ENCODE results near the gene CASKIN1. TPM values are rescaled to one million over a fixed set of nuclear protein-coding genes. Genes with fewer than 3 reads are reported as not detected.
"Not testable (repeated sequence)": the region's sequence is repeated elsewhere in the genome, so short reads cannot be mapped to it uniquely, and the experiment has no call there.

CASKIN1 gene
- total RNA-seq (not detected), polyA plus RNA-seq (not detected)

- intact Hi-C loops (cut with micrococcal nuclease): no loop called here
- POLR2A ChIA-PET (ENCODE audit: partially characterized antibody): interaction anchor here (1.5 to 3.6 kb wide), 3 partner anchors 8 to 55 kb away, joined by 3 to 29 read pairs (median 24); partner anchors contain the start of genes ECI1, MLST8 and PGP
- peaks cover 2 to 13% (median 7%) of the 10 kb centered on the region in 4 donors for H3K4me1 Mint-ChIP-seq
Measured at GRCh38 chr16:2196162-2196980, at the start of gene CASKIN1. TSS of gene CASKIN1 (minus strand) at chr16:2196605. CDS start at chr16:2196432, 173 bp downstream.

GRCh38 chr16:2244926-2245795, 48.8 kb upstream of the CASKIN1 start:
- no peaks in the 10 kb centered on the region for H3K27me3 Mint-ChIP-seq
- H3K36me3 Mint-ChIP-seq: peaks cover 5 to 16% of the 10 kb centered on the region in 2 donors
- Histone ChIP-seq H3K4me1 (ENCODE audit: insufficient read depth, low read length) (peaks cover 3% of the 10 kb centered on the region), H3K27me3 (ENCODE audit: insufficient read depth, low read length) (no peaks in the 10 kb centered on the region), H3K9me3 (ENCODE audit: control insufficient read depth in 1 of 2, low read length in 2 of 2) (no peaks in the 10 kb centered on the region), H3K4me3 (ENCODE audit: low read length in 2 of 2) (no peak overlapping the region), H3K36me3 (ENCODE audit: insufficient read depth, low read length) (peaks cover 21% of the 10 kb centered on the region), H3K27ac (ENCODE audit: low read depth, low read length) (no peak overlapping the region)
- no peak overlapping the region for H3K4me3 Mint-ChIP-seq
- no peak overlapping the region for H3K27ac Mint-ChIP-seq
- intact Hi-C loops (cut with micrococcal nuclease): no loop called here
- DNase-seq: no peak
- peaks cover 0 to 2% (median 0%) of the 10 kb centered on the region in 4 donors for H3K4me1 Mint-ChIP-seq
- no peaks in the 10 kb centered on the region for H3K9me3 Mint-ChIP-seq
- ChIA-PET CTCF (ENCODE audit: partially characterized antibody) (no interaction called here), POLR2A (ENCODE audit: partially characterized antibody) (no interaction called here)

More at GRCh38 chr16:2196162-2196980, at the start of gene CASKIN1:
- peaks cover 17 to 19% of the 10 kb centered on the region in 2 donors for H3K27me3 Mint-ChIP-seq
- peak within 1 kb of the TSS in 7 of 8 donors; percentile 40 to 62 (median 44) for H3K4me3 Mint-ChIP-seq
- Histone ChIP-seq H3K36me3 (ENCODE audit: insufficient read depth, low read length) (no peaks in the 10 kb centered on the region), H3K4me3 (ENCODE audit: low read length in 2 of 2) (peak within 1 kb of the TSS in 1 of 2 donors; percentile 31), H3K9me3 (ENCODE audit: control insufficient read depth in 1 of 2, low read length in 2 of 2) (no peaks in the 10 kb centered on the region), H3K27ac (ENCODE audit: low read depth, low read length) (no peak within 1 kb of the TSS), H3K4me1 (ENCODE audit: insufficient read depth, low read length) (peaks cover 11% of the 10 kb centered on the region), H3K27me3 (ENCODE audit: insufficient read depth, low read length) (peaks cover 30% of the 10 kb centered on the region)
- CTCF ChIA-PET (ENCODE audit: partially characterized antibody): interaction anchor here (1.8 to 3.3 kb wide), 2 partner anchors 29 to 55 kb away, joined by 6 to 42 read pairs; partner anchors contain the start of gene ECI1
- H3K9me3 Mint-ChIP-seq: no peaks in the 10 kb centered on the region
- H3K36me3 Mint-ChIP-seq: no peaks in the 10 kb centered on the region
- no peak for DNase-seq
- H3K27ac Mint-ChIP-seq: no peak within 1 kb of the TSS

- no peak overlapping the region for H3K27ac Mint-ChIP-seq
- peaks cover 5 to 18% of the 10 kb centered on the region in 2 donors for H3K36me3 Mint-ChIP-seq
- CTCF ChIA-PET (ENCODE audit: partially characterized antibody): no interaction called here
- no peaks in the 10 kb centered on the region for H3K9me3 ChIP-seq (ENCODE audit: control insufficient read depth in 1 of 2, low read length in 2 of 2)
- no peaks in the 10 kb centered on the region for H3K9me3 Mint-ChIP-seq
- H3K27me3 ChIP-seq (ENCODE audit: insufficient read depth, low read length): no peaks in the 10 kb centered on the region
- H3K36me3 ChIP-seq (ENCODE audit: insufficient read depth, low read length): peaks cover 21% of the 10 kb centered on the region
- peaks cover 0 to 2% (median 0%) of the 10 kb centered on the region in 4 donors for H3K4me1 Mint-ChIP-seq
- intact Hi-C loops (cut with micrococcal nuclease): no loop called here
- no peak for DNase-seq
- H3K4me3 ChIP-seq (ENCODE audit: low read length in 2 of 2): no peak overlapping the region
- no peak overlapping the region for H3K4me3 Mint-ChIP-seq
- H3K27me3 Mint-ChIP-seq: no peaks in the 10 kb centered on the region
- no peaks in the 10 kb centered on the region for H3K4me1 ChIP-seq (ENCODE audit: insufficient read depth, low read length)
- H3K27ac ChIP-seq (ENCODE audit: low read depth, low read length): no peak overlapping the region
- POLR2A ChIA-PET (ENCODE audit: partially characterized antibody): no interaction called here
Measured at GRCh38 chr16:2244301-2244700, 47.9 kb upstream of the CASKIN1 start.

GRCh38 chr16:2243781-2244180, 47.4 kb upstream of the CASKIN1 start:
- Mint-ChIP-seq H3K4me3 (no peak overlapping the region), H3K27ac (peak overlapping the region in 1 of 7 donors; percentile 10), H3K27me3 (no peaks in the 10 kb centered on the region), H3K9me3 (no peaks in the 10 kb centered on the region), H3K4me1 (peaks cover 0 to 2% (median 0%) of the 10 kb centered on the region in 4 donors), H3K36me3 (peaks cover 5 to 18% of the 10 kb centered on the region in 2 donors)
- Histone ChIP-seq H3K27me3 (ENCODE audit: insufficient read depth, low read length) (no peaks in the 10 kb centered on the region), H3K9me3 (ENCODE audit: control insufficient read depth in 1 of 2, low read length in 2 of 2) (no peaks in the 10 kb centered on the region), H3K4me3 (ENCODE audit: low read length in 2 of 2) (no peak overlapping the region), H3K4me1 (ENCODE audit: insufficient read depth, low read length) (no peaks in the 10 kb centered on the region), H3K36me3 (ENCODE audit: insufficient read depth, low read length) (peaks cover 21% of the 10 kb centered on the region), H3K27ac (ENCODE audit: low read depth, low read length) (no peak overlapping the region)
- POLR2A ChIA-PET (ENCODE audit: partially characterized antibody): no interaction called here
- intact Hi-C loops (cut with micrococcal nuclease): no loop called here
- DNase-seq: no peak
- CTCF ChIA-PET (ENCODE audit: partially characterized antibody): no interaction called here

- Histone ChIP-seq H3K9me3 (ENCODE audit: control insufficient read depth in 1 of 2, low read length in 2 of 2) (no peaks in the 10 kb centered on the region), H3K4me3 (ENCODE audit: low read length in 2 of 2) (no peak overlapping the region), H3K27ac (ENCODE audit: low read depth, low read length) (no peak overlapping the region), H3K27me3 (ENCODE audit: insufficient read depth, low read length) (no peaks in the 10 kb centered on the region), H3K36me3 (ENCODE audit: insufficient read depth, low read length) (peaks cover 21% of the 10 kb centered on the region), H3K4me1 (ENCODE audit: insufficient read depth, low read length) (no peaks in the 10 kb centered on the region)
- H3K27me3 Mint-ChIP-seq: no peaks in the 10 kb centered on the region
- ChIA-PET POLR2A (ENCODE audit: partially characterized antibody) (no interaction called here), CTCF (ENCODE audit: partially characterized antibody) (interaction anchor here (1.4 kb wide), 1 partner anchor 8 kb away, joined by 3 read pairs; the partner anchor contains the start of gene ECI1)
- H3K4me3 Mint-ChIP-seq: no peak overlapping the region
- H3K4me1 Mint-ChIP-seq: peaks cover 0 to 2% (median 0%) of the 10 kb centered on the region in 4 donors
- no peaks in the 10 kb centered on the region for H3K9me3 Mint-ChIP-seq
- intact Hi-C loops (cut with micrococcal nuclease): no loop called here
- no peak overlapping the region for H3K27ac Mint-ChIP-seq
- DNase-seq: no peak
- peaks cover 5 to 18% of the 10 kb centered on the region in 2 donors for H3K36me3 Mint-ChIP-seq
Measured at GRCh38 chr16:2243031-2243528, 46.7 kb upstream of the CASKIN1 start.

GRCh38 chr16:2242598-2242997, 46.2 kb upstream of the CASKIN1 start:
- peaks cover 0 to 2% (median 0%) of the 10 kb centered on the region in 4 donors for H3K4me1 Mint-ChIP-seq
- Histone ChIP-seq H3K4me1 (ENCODE audit: insufficient read depth, low read length) (no peaks in the 10 kb centered on the region), H3K27ac (ENCODE audit: low read depth, low read length) (no peak overlapping the region), H3K27me3 (ENCODE audit: insufficient read depth, low read length) (no peaks in the 10 kb centered on the region), H3K4me3 (ENCODE audit: low read length in 2 of 2) (no peak overlapping the region), H3K9me3 (ENCODE audit: control insufficient read depth in 1 of 2, low read length in 2 of 2) (no peaks in the 10 kb centered on the region), H3K36me3 (ENCODE audit: insufficient read depth, low read length) (peaks cover 21% of the 10 kb centered on the region)
- peaks cover 5 to 18% of the 10 kb centered on the region in 2 donors for H3K36me3 Mint-ChIP-seq
- DNase-seq: no peak
- H3K4me3 Mint-ChIP-seq: no peak overlapping the region
- intact Hi-C loops (cut with micrococcal nuclease): no loop called here
- ChIA-PET POLR2A (ENCODE audit: partially characterized antibody) (no interaction called here), CTCF (ENCODE audit: partially characterized antibody) (interaction anchor here (1.4 kb wide), 1 partner anchor 9 kb away, joined by 3 read pairs; the partner anchor contains the start of gene ECI1)
- H3K27me3 Mint-ChIP-seq: no peaks in the 10 kb centered on the region
- H3K27ac Mint-ChIP-seq: peak overlapping the region in 2 of 7 donors; percentile 37 to 53
- no peaks in the 10 kb centered on the region for H3K9me3 Mint-ChIP-seq

- DNase-seq; CTCF ChIA-PET (ENCODE audit: partially characterized antibody); H3K27me3 ChIP-seq (ENCODE audit: insufficient read depth, low read length); H3K4me1 ChIP-seq (ENCODE audit: insufficient read depth, low read length); H3K4me3 Mint-ChIP-seq; intact Hi-C loops (cut with micrococcal nuclease); H3K27ac ChIP-seq (ENCODE audit: low read depth, low read length); H3K9me3 Mint-ChIP-seq; H3K9me3 ChIP-seq (ENCODE audit: control insufficient read depth in 1 of 2, low read length in 2 of 2); H3K4me3 ChIP-seq (ENCODE audit: low read length in 2 of 2); H3K27me3 Mint-ChIP-seq; H3K4me1 Mint-ChIP-seq; POLR2A ChIA-PET (ENCODE audit: partially characterized antibody); H3K27ac Mint-ChIP-seq: not testable (repeated sequence)
- H3K36me3 Mint-ChIP-seq: peaks cover 6 to 13% of the 10 kb centered on the region in 2 donors
- H3K36me3 ChIP-seq (ENCODE audit: insufficient read depth, low read length): peaks cover 10% of the 10 kb centered on the region
Measured at GRCh38 chr16:2240331-2240730, 43.9 kb upstream of the CASKIN1 start.
